OCI-LY1 (cell line): Measurements from ENCODE around the gene PXMP4.

ENCODE experiments used
- H2AFZ ChIP-seq: fragments of 200-600 bp; sonication (generic), shearing (Covaris generic); 2 replicates; pipeline ENCODE4 v1.6.0; 2014; ENCODE audit warnings: antibody characterized with exemption, mild to moderate bottlenecking, low read length
- H3F3A ChIP-seq: fragments of 200-600 bp; sonication (generic), shearing (Covaris generic); 2 replicates; pipeline ENCODE4 v1.6.0; 2014; ENCODE audit warnings: mild to moderate bottlenecking, antibody characterized with exemption, low read length, moderate library complexity; ENCODE audit not compliant: insufficient read depth
- H3K27ac ChIP-seq: fragments of 200-600 bp; sonication (generic); 2 replicates; pipeline ENCODE4 v1.5.1; 2014; ENCODE audit warnings: low read length, mixed run types, mild to moderate bottlenecking, low read depth; ENCODE audit not compliant: poor library complexity, severe bottlenecking
- H3K27me3 ChIP-seq: fragments of 200-600 bp; sonication (generic); 2 replicates; pipeline ENCODE4 v1.6.0; 2014; ENCODE audit warnings: antibody characterized with exemption, mild to moderate bottlenecking, low read length, moderate library complexity; ENCODE audit not compliant: insufficient read depth
- H3K36me3 ChIP-seq: fragments of 200-600 bp; sonication (generic); 2 replicates; pipeline ENCODE4 v1.6.1; 2014; ENCODE audit warnings: mild to moderate bottlenecking, antibody characterized with exemption, low read length, moderate library complexity, mixed read lengths; ENCODE audit not compliant: insufficient read depth
- H3K4me1 ChIP-seq: fragments of 200-600 bp; sonication (generic); 2 replicates; pipeline ENCODE4 v1.5.1; 2014; ENCODE audit warnings: mild to moderate bottlenecking, low read length, moderate library complexity; ENCODE audit not compliant: insufficient read depth, severe bottlenecking
- H3K4me2 ChIP-seq: fragments of 200-600 bp; sonication (generic), shearing (Covaris generic); 2 replicates; pipeline ENCODE4 v1.6.1; 2014; ENCODE audit warnings: low read length
- H3K4me3 ChIP-seq: fragments of 200-600 bp; sonication (generic); 2 replicates; pipeline ENCODE4 v1.5.1; 2014; ENCODE audit warnings: low read length, low read depth, mild to moderate bottlenecking, mixed read lengths; ENCODE audit not compliant: poor library complexity, severe bottlenecking
- H3K79me2 ChIP-seq: fragments of 200-600 bp; shearing (Covaris generic); 2 replicates; pipeline ENCODE4 v1.6.1; 2016; ENCODE audit warnings: mixed run types, low read length, mixed read lengths; ENCODE audit not compliant: insufficient read depth
- H3K9ac ChIP-seq: fragments of 200-600 bp; sonication (generic), shearing (Covaris generic); 2 replicates; pipeline ENCODE4 v1.6.1; 2014; ENCODE audit warnings: mild to moderate bottlenecking, low read length, mixed read lengths
- H3K9me2 ChIP-seq: fragments of 200-600 bp; sonication (generic), shearing (Covaris generic); 2 replicates; pipeline ENCODE4 v1.6.1; 2014; ENCODE audit warnings: low read depth, mild to moderate bottlenecking, low read length, mixed read lengths
- H3K9me3 ChIP-seq: fragments of 200-600 bp; shearing (Covaris generic); 2 replicates; pipeline ENCODE4 v1.6.1; 2014; ENCODE audit warnings: low read length, mixed read lengths
- H4K20me1 ChIP-seq: fragments of 200-600 bp; sonication (generic), shearing (Covaris generic); 2 replicates; pipeline ENCODE4 v1.6.0; 2016; ENCODE audit warnings: mild to moderate bottlenecking, low read length; ENCODE audit not compliant: insufficient read depth
- EZH2 ChIP-seq: fragments of 200-600 bp; sonication (generic), shearing (Covaris generic); IDR thresholded peaks from 2 replicates; pipeline ENCODE4 v1.8.0; 2017; ENCODE audit warnings: borderline replicate concordance, mixed run types, mild to moderate bottlenecking, antibody characterized with exemption, low read length, moderate library complexity, mixed read lengths
- TF ChIP-seq, protein P1 (sequence below): fragments of 200-600 bp; sonication (generic), shearing (Covaris generic); IDR thresholded peaks from 2 replicates; pipeline ENCODE4 v1.5.1; 2017; ENCODE audit warnings: mild to moderate bottlenecking, antibody characterized with exemption, low read length, moderate library complexity, mixed read lengths

The PXMP4 gene

DNA sequence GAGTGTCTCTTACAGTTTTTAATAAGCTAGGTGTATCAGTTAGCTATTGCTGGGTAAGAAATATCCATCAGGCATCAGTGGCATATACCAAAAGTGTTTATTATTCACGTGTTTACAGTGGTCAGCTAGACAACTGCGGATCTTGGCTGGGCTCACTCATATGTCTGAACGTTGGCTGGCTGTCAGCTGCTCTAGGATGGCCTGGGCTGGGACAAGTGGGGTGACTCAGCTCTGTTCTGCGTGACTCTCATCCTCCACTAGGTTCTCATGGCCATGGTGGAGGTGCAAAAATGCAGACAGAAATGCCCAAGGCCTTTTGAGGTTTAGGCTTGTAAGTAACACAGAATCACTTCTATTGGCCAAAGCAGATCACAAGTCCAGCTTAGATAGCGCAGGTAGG, 33.7 kb upstream of the PXMP4 start:
- Histone ChIP-seq H3K27ac (no peak overlapping the region), H3K27me3 (no peaks in the 10 kb centered on the region), H3K79me2 (no peaks in the 10 kb centered on the region), H3K4me2 (no peak overlapping the region), H3K36me3 (peaks cover 26% of the 10 kb centered on the region), H2AFZ (no peak overlapping the region), H3F3A (no peaks in the 10 kb centered on the region), H3K4me3 (no peak overlapping the region), H3K9ac (no peak overlapping the region), H4K20me1 (no peaks in the 10 kb centered on the region), H3K9me2 (no peaks in the 10 kb centered on the region), H3K9me3 (peaks cover 7% of the 10 kb centered on the region), H3K4me1 (peaks cover 9% of the 10 kb centered on the region)
- TF ChIP-seq EZH2: no peak

DNA sequence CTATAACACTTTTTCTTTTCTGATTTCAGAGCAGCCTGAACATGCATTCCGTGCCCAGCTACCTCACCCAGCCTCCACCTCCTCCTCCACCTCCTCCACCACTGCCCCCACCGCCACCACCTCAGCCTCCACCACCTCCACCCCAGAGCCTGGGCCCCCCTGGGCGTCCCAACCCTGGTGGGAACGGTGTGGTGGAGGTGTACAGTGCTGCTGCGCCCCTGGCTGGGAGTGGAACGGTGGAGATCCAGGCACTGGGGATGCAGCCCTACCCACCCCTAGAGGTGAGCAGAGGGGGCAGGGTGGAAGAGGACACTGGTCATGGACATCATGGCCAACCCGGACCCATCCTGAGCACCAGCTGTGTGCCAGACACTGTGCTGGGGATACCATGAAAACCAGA, 33.0 kb upstream of the PXMP4 start:
- H3K9ac ChIP-seq: no peak overlapping the region
- H3K36me3 ChIP-seq: peaks cover 24% of the 10 kb centered on the region
- H3K9me2 ChIP-seq: no peaks in the 10 kb centered on the region
- peaks cover 7% of the 10 kb centered on the region for H3K9me3 ChIP-seq
- H3K4me1 ChIP-seq: peaks cover 9% of the 10 kb centered on the region
- H3K27ac ChIP-seq: no peak overlapping the region
- H3K27me3 ChIP-seq: no peaks in the 10 kb centered on the region
- no peaks in the 10 kb centered on the region for H3F3A ChIP-seq
- no peaks in the 10 kb centered on the region for H4K20me1 ChIP-seq
- no peak overlapping the region for H2AFZ ChIP-seq
- no peaks in the 10 kb centered on the region for H3K79me2 ChIP-seq
- no peak overlapping the region for H3K4me2 ChIP-seq
- TF ChIP-seq, protein P1, sequence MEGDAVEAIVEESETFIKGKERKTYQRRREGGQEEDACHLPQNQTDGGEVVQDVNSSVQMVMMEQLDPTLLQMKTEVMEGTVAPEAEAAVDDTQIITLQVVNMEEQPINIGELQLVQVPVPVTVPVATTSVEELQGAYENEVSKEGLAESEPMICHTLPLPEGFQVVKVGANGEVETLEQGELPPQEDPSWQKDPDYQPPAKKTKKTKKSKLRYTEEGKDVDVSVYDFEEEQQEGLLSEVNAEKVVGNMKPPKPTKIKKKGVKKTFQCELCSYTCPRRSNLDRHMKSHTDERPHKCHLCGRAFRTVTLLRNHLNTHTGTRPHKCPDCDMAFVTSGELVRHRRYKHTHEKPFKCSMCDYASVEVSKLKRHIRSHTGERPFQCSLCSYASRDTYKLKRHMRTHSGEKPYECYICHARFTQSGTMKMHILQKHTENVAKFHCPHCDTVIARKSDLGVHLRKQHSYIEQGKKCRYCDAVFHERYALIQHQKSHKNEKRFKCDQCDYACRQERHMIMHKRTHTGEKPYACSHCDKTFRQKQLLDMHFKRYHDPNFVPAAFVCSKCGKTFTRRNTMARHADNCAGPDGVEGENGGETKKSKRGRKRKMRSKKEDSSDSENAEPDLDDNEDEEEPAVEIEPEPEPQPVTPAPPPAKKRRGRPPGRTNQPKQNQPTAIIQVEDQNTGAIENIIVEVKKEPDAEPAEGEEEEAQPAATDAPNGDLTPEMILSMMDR: no peak
- no peak for TF ChIP-seq EZH2
- H3K4me3 ChIP-seq: no peak overlapping the region

DNA sequence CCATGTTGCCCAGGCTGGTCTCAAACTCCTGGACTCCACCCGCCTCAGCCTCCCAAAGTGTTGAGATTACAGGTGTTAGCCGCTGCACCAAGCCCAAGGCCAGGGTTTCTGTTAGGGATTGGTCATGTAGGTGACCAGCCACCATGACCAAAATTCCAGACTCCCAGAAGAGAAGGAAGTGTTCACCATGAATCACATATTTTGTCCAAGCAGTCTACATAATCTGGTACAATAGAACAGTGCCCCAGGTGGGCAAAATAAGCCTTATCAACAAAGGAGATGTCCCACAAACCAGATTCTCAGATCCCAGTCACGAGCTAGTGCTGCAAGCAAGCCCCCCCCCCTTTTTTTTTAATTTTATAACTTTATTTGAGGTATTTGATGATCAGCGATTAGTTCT, 31.7 kb upstream of the PXMP4 start:
- no peak overlapping the region for H3K27ac ChIP-seq
- no peak overlapping the region for H3K4me3 ChIP-seq
- no peaks in the 10 kb centered on the region for H3F3A ChIP-seq
- H3K9me3 ChIP-seq: no peaks in the 10 kb centered on the region
- H3K79me2 ChIP-seq: no peaks in the 10 kb centered on the region
- H3K36me3 ChIP-seq: peaks cover 10% of the 10 kb centered on the region
- H3K9me2 ChIP-seq: no peaks in the 10 kb centered on the region
- no peaks in the 10 kb centered on the region for H4K20me1 ChIP-seq
- H3K27me3 ChIP-seq: no peaks in the 10 kb centered on the region
- TF ChIP-seq, protein P1: peak; percentile 22; the same call in 1 of the 2 replicates
- TF ChIP-seq EZH2: no peak
- H3K9ac ChIP-seq: no peak overlapping the region
- H2AFZ ChIP-seq: no peak overlapping the region
- H3K4me1 ChIP-seq: peaks cover 9% of the 10 kb centered on the region
- no peak overlapping the region for H3K4me2 ChIP-seq

DNA sequence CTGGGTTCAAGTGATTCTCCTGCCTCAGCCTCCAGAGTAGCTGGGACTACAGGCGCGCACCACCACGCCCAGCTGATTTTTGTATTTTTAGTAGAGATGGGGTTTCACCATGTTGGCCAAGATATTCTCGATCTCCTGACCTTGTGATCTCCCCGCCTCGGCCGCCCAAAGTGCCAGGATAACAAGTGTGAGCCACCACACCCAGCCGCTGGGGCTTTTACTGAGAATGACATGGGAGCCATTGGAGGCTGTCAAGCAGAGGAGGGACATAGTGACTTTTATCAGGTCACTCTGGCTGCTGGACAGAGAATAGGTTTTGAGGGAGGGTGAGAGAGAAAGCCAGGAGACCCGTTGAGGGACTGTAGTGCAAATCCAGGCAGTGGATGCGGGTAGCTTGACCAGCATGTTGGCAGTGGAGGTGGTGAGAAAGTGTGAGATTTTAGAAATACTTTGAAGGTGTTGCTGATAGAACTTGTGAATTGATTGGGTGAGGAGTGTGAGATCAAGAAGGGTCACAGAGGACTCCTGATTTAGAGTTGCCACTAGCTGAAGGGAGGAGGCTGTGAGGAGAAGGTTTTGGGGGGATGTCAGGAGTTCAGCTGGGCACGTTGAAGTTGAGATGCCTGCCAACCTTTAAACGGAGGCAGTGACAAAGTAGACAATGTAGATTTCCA, 26.4 kb upstream of the PXMP4 start:
- no peaks in the 10 kb centered on the region for H3F3A ChIP-seq
- TF ChIP-seq EZH2: no peak
- TF ChIP-seq, protein P1: no peak
- H3K27ac ChIP-seq: no peak overlapping the region
- no peak overlapping the region for H3K9ac ChIP-seq
- no peaks in the 10 kb centered on the region for H3K36me3 ChIP-seq
- H3K27me3 ChIP-seq: no peaks in the 10 kb centered on the region
- H3K9me3 ChIP-seq: no peaks in the 10 kb centered on the region
- no peak overlapping the region for H3K4me2 ChIP-seq
- no peaks in the 10 kb centered on the region for H3K4me1 ChIP-seq
- no peaks in the 10 kb centered on the region for H3K79me2 ChIP-seq
- H3K4me3 ChIP-seq: no peak overlapping the region
- H2AFZ ChIP-seq: no peak overlapping the region
- H4K20me1 ChIP-seq: no peaks in the 10 kb centered on the region
- H3K9me2 ChIP-seq: no peaks in the 10 kb centered on the region
